Measurements from ENCODE around the gene ZFHX2.
A peak's percentile ranks its signal among the peaks of the same experiment; 100 is the strongest.
"Not testable (repeated sequence)": the region's sequence is repeated elsewhere in the genome, so short reads cannot be mapped to it uniquely, and the experiment has no call there.

ZFHX2 gene

DNA sequence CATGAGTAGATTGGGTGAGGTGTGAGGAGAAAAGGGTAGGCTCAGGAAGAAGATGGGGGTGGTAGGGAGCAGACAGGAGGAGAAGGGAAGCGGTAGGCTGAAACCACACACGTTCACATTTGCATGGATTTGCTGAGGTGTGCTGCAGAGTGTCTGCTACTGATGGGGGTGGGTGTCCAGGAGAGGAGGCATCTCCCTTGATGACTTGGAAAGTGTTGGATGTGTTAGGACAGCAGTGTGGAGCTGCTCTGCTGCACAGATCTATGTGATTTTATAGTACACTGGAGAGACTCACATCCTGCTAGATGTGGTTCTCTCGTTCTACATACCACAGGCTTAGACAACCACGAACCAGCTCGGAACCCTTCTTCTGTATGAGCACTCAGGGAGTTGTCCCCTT is 9.3 kb downstream of the ZFHX2 start:
- DNase-seq (ENCODE audit: low spot score) = no peak
- no peak for FAIRE-seq

DNA sequence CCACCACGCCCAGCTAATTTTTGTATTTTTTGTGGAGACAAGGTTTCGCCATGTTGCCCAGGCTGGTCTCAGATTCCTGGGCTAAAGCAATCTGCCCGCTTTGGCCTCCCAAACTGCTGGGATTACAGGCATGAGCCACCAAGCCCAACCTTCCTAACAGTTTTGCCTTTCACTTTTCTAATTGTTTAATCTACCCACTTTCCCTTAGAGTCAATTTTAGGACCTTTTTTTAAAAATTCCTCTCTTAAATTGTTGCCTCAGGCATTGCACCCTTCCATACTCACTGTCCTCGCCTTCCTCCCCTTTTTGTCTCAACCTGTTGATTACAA is 11.5 kb downstream of the ZFHX2 start:
- no peak for FAIRE-seq

DNA sequence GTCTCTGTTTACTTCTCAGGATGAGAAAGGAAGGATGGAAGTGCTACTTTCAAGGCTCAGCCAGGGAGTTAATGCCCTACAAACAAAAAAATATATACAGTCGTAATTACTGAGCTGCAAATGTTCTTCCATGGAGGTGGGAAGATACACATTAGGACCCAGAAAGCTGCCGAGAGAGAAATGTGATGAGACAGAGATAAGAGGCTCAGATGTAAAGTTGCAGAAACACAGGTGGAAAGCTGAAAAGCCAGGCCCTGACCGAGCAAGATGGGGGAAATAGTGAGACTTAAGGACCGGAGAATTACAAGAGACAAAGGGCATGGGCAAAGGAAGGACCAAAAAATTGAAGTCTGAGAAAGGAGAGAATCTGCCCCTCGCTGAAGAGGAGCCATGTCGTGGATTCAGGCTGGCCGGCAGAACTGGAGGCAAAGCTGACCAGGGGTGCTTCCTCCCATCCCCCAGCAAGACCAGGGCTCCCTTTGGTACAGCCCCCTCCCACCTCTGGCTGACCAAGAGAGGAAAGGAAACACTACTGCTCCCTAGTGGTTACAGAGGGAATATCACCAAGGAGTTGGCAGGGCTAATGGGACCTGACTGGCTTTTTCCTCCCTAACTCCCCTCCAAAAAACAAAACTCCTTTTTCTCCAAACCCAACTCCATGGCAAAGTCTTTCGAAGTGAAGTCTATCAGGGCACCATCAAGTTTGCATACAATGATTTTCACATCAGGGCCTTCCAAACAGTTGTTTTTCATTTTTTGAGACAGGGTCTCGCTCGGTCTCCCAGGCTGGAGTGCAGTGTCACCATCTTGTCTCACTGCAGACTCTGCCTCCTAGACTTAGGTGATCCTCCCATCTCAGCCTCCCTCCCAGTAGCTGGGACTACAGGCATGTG is 12.1 kb downstream of the ZFHX2 start:
- DNase-seq (ENCODE audit: low spot score) = peak; percentile 70

More for the DNA sequence above, 11.5 kb downstream of the ZFHX2 start:
- no peak for DNase-seq (ENCODE audit: low spot score)

DNA sequence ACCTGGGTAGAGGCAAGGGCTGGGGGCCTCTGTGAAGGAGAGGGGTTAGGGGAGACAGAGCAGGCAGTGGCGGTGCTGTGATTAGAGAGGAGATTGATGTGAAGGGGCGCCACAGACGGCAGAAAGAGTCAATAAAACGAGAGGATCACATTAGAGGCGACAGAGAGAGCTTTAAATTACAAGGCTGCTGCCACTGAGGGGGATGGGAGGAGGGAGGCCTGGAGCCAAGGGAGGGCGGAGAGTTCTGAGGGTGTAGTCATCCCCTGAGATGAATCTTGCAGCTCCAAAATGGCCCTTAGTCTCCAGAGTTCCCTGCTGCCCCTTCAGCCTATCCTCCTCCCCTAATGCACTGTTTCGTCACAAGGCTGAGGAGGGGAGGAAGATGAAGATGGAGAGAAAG is 12.8 kb downstream of the ZFHX2 start:
- DNase-seq (ENCODE audit: low spot score) (no peak), FAIRE-seq (no peak)

More for the DNA sequence above, 12.1 kb downstream of the ZFHX2 start:
- FAIRE-seq = no peak

DNA sequence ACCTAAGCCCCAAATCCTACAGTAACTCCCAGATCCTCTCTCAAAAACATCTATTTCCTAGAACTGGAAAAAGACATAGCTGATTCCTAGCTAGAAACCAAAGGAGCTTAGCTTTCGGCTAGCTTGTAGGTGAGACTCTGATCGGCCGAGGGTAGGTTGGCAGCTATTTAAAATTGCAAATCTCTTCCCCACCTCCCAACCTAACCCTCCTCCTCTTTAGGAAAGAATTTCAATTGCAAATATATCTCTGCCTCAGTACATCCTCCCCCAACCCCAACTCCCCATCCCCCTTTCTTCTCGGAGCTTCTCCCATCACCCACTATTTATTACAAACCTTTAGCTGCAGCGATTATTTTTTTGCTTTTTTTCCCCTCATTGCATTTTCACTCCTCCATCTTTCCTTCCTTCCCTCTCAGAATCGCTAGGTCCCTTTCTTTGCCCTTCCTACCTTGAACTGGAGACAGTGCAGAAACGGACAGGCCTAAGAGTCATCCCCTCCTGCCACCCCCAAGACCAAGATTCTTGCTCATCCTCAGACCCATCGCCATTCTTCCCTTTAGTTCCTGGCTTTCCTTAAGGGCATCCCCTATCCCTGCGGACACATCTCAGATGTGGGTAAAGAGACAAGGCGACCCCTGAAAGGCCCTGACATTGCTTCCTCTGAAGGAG is 13.4 kb downstream of the ZFHX2 start:
- DNase-seq (ENCODE audit: low spot score) (no peak), FAIRE-seq (no peak)

DNA sequence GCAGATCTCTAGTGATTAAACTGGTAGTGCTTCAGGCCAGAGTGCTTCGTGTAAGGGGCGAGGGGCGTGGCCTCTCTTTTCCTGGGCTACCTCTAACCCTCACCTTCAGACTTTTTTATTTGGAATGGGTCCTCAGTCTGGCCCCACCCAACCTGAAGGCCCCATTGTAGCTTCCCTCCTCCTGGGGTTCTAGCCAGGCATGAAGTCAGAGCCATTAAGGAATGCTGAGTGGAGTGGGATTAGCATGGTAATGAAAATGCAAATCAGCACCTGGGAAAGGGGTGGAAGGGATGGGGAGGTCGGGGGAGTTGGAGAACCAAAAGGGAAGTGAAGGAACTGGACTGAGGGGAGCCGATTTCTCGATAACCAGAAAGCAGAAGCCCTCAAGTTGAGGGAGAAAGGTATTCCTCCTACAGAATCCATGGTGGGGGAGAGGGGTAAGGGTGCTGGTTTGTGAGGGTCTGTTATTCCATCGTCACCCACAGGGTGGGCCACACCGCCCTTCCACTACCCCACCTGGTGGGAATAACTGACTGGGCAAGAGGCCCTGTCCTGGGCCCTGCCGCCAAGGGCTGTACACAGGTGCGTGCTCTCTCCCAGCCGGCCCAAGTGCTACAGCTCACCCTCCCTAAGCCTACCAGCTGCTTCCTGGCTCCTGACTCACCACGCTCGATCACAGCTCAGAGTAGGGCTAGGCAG is 14.1 kb downstream of the ZFHX2 start:
- no peak for DNase-seq (ENCODE audit: low spot score)

DNA sequence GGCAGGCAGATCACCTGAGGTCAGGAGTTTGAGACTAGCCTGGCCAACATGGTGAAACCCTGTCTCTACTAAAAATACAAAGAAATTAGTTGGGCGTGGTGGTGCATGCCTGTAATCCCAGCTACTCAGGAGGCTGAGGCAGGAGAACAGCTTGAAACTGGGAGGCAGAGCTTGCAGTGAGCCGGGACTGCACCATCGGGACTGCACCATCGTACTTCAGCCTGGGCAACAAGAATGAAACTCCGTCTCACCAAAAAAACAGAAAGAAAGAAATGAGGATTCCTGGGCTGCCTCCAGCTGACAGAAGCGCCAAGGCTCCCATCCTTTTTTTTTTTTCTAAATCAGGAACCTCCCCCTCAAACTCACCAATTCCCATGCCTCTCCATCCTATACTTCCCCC is 14.7 kb downstream of the ZFHX2 start:
- not testable (repeated sequence) for DNase-seq (ENCODE audit: low spot score); FAIRE-seq

More for the DNA sequence above, 14.1 kb downstream of the ZFHX2 start:
- FAIRE-seq = no peak

DNA sequence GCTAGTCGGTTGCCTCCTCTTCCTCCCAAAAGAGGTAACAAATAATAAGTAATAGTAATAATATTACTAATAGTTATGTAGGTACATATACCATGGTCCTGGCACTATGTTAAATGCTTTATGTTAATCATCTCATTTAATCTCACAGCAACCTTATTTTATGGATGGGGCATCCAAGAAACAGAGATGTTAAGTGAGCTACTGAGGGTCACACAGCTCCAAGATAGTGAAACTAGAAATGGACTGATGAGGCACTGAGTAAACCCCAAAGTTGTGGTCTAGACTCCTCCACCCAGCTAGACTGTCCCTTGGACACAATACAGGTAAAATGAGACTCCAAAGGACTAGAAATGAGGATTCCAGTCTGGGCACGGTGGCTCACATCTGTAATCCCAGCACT is 15.1 kb downstream of the ZFHX2 start:
- no peak for FAIRE-seq

DNA sequence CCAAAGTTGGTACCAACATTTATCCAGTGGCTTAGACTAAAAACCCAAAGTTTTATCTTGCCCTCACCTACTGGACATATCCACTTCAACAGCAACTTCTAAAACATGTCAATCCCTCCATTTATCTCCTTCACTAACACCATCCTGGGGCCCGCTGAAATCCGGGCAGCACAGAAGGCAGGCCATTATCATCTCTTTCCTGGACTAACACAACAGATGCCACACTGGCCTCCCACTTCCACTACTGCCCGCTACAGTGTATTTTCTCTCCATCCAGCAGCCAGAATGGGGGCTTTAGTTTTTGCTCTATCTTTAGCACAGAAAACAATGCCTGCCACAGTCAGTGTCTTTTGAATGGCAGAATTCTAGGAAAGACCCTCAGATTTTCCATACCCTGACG is 15.6 kb downstream of the ZFHX2 start:
- DNase-seq (ENCODE audit: low spot score) (no peak), FAIRE-seq (no peak)

More for the DNA sequence above, 15.1 kb downstream of the ZFHX2 start:
- DNase-seq (ENCODE audit: low spot score) = no peak

DNA sequence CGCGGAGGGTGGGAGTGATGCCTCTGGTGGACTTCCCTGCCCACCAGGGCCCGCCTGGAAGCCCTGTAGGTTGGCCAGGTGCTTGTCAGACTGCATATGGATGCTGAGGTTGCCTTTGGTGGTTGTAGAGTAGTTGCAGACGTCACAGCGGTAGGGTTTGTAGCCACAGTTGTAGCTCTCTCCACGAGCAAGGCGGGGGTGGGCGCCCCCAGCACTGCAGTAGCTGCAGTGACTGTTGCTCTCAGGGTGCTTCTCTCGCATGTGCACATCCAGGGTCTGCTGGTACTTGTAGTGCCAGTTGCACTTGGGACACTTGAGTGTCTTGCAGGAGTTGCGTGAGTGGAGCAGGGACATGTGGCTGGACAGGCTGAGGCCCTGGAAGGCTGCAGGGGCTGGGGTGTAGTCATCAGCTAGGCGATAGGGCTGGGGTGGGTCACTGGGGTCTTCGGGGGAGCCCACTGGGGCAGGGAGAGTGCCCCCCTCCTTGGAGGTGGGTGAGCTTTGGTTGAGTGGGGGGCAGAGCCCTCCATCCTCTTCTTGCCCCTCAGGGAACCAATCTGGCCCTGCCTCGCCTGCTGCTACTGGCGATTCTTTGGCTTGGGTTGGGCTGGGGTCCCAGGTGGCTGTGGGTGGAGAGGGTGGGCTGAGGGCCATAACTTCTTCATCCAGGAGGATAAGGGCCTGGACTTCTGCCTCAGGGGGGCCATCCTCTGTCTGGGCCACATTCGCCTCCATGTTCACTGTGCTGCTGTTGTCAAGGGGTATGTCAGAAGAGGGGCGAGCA is 17.7 kb downstream of the ZFHX2 start:
- FAIRE-seq = no peak
- no peak for DNase-seq (ENCODE audit: low spot score)

DNA sequence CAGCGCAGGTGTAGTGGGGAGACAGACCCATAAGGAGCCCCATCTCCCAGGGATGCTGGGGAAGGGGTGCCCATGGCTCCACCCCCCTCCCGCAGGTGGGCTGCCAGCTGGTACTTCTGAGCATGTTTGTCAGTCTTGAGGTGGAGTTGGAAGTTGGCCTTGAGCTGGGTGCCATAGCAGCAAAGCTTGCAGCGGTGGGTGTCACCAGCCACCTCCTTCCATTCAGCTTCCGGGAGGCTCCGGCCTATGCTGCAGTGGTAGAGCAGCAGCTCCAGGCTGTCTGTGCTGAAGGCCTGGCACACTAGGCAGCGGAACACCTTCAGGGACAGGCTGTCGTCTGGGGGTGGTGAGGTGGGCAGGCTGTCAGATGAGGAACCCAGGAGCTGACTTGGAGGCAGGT is 18.9 kb downstream of the ZFHX2 start:
- DNase-seq (ENCODE audit: low spot score) (no peak), FAIRE-seq (no peak)

DNA sequence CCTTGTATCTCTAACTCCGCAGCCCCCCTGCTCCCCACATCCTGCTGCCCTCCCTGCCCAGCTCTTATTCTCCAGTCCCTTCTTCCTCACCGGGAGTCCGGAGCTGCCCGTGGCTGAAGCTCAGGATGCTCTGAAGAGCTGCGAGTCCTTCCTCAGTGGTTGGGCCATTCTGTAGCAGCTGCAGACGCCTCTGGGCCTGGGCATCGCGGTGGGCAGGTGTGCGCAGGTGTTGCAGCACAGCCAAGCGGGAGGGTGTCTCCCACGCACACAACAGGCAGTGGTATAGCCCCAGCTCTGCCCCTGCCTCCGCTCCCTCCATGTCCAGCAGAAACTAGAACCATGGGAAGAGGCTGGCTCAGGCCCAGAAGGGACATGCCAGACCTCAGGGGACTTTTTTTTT is 20.2 kb downstream of the ZFHX2 start:
- FAIRE-seq = no peak

DNA sequence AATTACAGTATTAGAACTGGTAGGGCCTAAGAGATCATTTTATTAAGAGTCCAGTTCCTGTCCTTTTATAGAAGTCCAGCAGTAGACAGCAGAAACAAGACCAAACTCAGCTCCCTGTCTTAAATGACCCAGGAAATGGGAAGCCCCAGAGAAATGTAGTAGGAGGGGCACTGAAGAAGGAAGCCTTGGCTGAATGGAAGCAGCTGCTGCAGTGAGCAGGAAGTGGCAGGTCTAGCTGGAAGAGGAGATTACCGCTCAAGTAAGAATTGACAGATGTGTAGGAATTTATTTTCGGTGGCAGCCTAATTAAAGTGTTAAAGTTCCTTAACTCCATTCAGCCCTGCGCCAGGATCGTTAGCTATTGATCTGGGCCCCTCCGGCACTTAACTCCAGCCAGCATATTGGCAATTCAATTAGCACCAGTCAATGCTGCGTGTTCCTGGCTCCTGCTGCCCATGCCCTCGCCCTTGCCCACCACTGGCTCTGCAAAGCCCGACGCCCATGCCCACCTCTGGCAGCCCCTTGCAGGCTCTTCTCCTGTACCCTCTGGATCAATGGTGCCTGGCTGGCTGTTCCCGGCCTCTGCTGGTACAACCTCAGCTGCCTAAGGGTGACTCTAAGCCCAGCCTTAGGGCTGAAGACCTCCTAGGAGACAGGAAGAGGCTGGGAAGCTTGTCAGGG is 21.1 kb downstream of the ZFHX2 start:
- DNase-seq (ENCODE audit: low spot score) (no peak), FAIRE-seq (no peak)

More for the DNA sequence above, 20.2 kb downstream of the ZFHX2 start:
- DNase-seq (ENCODE audit: low spot score) = no peak

DNA sequence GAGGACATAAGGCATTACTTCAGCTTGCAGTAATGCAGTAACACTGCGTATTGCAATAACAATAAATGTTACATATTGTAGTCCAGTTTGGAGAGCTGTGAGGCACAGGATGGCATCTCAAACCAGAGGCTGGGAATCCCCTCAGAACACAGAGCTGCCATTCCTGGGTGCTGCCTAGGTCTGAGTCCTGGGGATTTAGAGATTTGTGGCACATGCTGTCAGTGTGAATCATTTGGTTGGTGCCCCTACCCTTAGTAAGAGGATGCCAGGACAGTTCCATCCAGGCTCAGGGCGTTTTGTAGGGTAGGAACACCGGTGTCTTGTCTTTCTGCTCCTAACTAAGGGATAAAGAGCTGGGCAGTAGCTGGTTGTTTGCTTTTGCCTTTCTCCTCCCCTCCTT is 22.5 kb downstream of the ZFHX2 start:
- FAIRE-seq = no peak
- DNase-seq (ENCODE audit: low spot score) = no peak

DNA sequence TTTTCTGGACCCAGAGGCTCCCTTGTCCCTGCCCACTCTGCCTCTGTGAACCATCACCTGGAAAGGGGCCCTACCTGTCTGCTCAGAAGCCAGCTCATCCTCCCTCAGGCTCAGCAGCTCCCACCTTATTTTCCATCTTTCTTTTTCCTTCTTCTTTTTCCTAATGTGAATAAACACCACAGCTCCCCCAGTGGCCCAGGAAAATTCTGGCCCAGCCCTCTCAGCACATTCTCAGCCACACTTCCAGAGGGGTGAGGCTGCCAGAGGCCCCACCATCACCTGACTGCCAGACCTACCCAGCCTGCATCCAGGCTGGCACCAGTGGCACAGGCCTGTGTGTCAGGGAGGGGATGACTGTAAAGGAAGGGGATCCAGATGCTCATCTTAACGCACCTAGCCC is 23.0 kb downstream of the ZFHX2 start:
- FAIRE-seq = no peak

DNA sequence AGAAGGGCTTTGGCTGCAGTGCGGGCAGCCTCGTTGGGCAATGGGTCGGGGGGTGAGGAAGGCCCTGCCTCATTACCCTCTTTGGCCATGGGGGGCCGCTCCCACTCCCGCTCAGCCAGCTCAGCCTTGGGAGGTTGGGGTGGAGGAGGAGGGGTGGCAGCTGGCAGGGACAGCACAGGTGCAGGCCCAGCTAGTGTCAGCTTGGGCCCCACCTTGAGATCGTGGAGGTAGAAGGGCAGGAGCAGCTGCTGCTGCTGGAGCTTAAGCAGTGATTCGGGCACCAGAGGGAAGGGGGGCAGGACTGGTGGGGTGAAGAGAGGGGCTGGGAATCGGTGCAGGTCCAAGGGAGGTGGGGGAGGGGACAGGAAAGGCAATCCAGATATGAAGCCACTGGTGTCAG is 26.0 kb downstream of the ZFHX2 start:
- no peak for DNase-seq (ENCODE audit: low spot score)
- FAIRE-seq = no peak

More for the DNA sequence above, 23.0 kb downstream of the ZFHX2 start:
- no peak for DNase-seq (ENCODE audit: low spot score)

DNA sequence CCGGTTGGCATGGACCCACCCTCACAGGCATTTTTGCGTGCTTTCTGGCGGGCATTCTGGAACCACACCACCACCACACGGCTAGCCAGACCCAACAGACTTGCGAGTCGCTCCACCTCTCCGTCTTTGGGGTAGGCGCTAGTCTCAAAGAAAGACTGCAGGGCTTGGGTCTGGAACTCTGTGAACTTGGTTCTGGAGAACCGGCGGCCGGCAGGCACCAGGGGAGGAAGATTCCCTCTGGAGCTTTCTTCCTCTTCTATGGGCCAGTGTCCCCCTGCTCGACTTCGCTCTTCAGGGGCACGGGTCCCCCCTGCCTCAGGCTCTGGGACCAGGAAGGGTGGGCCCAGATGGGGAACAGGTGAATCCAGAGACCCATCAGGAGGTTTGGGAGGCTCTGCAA is 26.6 kb downstream of the ZFHX2 start:
- DNase-seq (ENCODE audit: low spot score) (no peak), FAIRE-seq (no peak)

DNA sequence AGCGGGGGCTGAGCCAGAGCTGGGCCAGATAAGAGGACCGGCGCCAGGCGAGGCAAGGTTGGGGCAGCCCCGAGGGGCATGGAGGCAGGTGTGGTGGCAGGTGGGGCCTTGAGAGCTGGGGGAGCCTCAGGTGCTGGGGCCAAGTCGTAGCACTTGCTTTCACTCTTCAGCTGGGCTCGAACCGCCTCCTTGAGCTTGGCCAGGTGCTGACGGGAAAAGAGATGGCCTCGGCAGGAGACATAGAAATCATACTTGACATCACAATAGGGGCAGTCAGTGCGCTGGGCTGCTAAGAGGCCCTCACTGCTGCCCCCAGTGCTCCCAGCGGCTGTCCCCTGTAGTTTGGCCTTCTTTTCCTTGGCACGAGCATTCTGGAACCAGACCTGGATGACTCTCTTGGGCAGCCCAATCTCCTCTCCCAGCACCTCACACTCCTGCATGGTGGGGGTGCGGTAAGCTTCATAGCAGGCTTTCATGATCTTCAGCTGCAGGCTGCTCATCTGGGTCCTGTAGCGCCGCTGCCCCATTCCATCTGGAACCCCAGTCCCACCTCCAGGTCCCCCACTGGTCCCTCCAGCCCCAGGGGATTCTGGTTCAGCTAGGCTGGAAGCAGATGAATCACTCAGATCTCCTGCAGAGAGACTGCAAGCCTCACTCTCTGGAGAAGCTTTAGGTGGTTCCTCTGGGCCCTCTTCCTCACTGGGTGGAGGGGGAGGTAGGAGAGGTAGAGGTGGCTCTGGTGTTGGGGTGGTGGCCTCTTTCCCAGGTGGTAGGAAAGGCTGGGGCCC is 28.1 kb downstream of the ZFHX2 start:
- DNase-seq (ENCODE audit: low spot score) (no peak), FAIRE-seq (no peak)

DNA sequence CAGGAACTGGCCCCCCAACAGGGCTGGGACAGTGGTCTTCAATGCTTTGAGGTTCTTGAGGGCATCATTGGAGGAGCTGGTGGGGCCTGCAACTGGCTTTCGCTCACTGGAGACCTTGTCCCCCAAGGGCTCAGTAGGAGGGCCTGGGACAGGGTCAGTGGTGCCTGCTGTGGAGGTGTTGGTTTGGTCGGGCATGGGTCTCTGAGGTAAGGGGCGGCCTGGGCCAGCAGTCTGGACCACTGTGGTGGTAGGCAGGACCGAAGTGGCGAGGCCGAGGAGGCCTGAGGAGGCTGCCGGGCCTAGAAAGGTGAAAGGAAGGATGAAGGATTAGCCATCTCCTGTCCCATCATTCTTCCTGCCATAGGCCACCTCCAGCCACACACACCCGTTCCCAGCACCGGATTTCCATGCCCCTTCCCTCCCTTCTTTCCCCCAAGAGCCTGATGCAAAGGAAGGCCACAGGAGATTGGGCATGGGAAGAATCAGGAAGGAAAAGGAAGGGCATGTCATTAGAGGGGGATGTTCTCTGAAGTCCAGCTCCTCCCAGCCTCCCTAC is 28.8 kb downstream of the ZFHX2 start:
- DNase-seq (ENCODE audit: low spot score) = no peak
- no peak for FAIRE-seq
